Posterior vena cava (tissue), 2 donors: ENCODE measurements around the gene RAC2. TPM values are rescaled to one million over a fixed set of nuclear protein-coding genes. Genes with fewer than 3 reads are reported as not detected.

ENCODE experiments used
- DNase-seq: peaks from one replicate; pipeline ENCODE4 v3.0.0-alpha.2; 2020; ENCODE audit warnings: low spot score
- intact Hi-C, 2 donors: fragments of 100-400 bp; cut with DNase I; formaldehyde crosslinking; loops; one replicate each; pipeline versions ENCODE4 v1.14.1 to v1.14.2; 2022 to 2023
- total RNA-seq, 2 donors: library from RNA; stranded (reverse); fragmentation: NEBNext Ultra II Directional; extraction: Animal tissue kit (Norgen Biotek cat#: 25700); gene quantifications; one replicate each; pipeline ENCODE4 v1.2.1, GENCODE V29; 2021
- donor health status: DM: yes; HTN: yes; CAD: no.
- donor health status: DM: yes; HTN: yes; CAD: no.

RAC2 gene
- total RNA-seq, 2 donors from 2014 or later: 12.9 to 17.5 TPM

- intact Hi-C loops: no loop called here
- DNase-seq: peak; percentile 62
These were observed 58.3 kb downstream of the RAC2 start for GRCh38 chr22:37185646-37186227.

DNA sequence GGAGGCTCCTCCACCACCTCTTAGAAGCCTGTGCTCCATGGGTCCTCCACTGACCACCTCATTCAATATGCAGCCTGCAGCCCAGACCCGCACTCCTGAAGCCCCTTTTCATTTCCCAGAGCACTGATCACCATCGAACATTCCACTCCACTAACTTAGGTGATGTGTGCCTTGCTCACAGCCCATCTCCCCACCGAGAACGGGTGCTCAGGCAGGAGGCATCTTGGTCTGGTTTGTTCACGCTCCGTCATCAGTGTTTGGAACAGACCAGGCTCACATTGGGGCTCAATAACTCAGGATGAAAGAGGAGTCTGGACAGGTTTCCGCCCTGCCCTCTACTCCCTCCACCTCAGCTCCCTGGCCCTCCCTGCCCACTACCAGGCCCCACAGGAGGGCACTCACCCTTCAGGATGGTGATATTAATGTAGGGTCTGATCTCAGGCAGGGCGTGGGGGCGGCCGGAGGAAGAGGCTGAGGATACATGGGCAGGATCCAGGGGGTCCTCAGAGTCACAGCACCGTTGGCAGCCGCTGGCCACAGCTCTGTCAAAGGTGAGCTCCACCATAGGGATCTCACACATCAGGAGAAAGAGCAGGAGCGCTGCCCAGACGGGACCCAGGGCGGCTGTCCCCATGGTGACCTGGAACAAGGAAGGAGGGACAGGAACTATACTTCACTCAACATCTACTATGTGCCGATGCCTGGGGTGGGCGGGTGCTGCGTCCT, 59.1 kb downstream of the RAC2 start:
- DNase-seq: peak; percentile 61
- intact Hi-C loops: no loop called here

DNA sequence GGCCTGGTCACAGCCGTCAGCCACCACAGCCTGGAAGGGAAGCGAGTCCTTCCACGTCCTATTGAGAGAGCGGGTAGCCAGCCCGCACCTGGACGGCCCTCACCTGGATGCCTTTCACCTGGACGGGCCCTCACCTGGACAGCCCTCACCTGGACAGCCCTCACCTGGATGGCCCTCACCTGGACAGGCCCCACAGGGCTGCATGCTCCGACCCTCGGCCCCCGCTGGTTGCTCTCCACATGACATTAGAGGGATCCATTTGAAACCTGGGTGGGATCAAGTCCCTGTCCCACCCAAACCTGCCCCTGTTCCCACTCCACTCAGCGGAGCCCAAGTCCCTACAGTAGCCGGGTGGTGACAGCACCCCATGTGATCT, 59.7 kb downstream of the RAC2 start:
- DNase-seq: peak; percentile 78

DNA sequence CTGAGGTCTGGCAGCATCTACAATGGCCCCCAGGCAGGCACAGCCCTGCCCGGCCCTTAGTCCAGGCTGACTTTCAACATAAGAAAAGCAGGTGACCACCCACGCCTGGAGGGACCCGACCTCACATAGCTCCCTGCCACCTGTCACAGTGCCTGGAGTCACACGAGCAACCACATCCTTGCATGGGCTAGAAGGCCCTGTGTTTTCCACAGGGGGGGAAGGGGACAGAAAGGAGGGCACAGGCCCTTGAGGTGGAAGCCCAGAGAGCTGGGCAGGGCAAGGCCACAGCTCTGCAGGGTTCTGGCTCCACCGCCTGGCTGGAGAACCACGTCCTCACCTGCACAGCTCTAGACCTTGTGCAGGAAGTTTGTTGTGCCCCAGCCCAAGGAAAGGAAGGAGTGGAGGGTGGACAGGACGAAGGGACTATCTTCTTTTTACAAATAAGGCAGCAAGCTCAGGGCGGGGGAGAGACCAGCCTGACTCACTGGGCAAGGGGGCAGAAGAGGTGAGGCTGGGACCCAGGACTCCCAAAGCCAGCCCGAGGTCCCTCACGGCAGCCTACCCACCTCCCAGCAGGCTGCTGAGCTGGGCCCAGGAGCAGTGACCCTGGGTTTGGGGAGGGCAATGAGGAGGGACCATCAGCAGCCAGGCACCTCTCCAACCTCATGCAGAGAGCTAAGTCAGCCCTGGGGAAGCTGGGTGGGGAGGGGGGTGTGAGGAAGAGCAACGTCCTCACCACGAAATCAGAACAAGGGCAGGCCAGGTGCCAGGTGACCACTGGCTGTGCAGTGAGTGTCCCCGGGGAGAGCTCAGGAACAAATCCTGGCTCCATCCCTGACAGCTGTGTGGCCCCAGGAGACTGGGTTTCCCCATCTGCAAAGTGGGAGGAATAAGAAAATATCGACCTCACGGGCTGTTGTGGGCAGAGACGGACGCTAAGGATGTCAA, 60.4 kb downstream of the RAC2 start:
- peak; percentile 66 for DNase-seq
- intact Hi-C loops: no loop called here

More for the DNA sequence above, 59.7 kb downstream of the RAC2 start:
- intact Hi-C loops: no loop called here

DNA sequence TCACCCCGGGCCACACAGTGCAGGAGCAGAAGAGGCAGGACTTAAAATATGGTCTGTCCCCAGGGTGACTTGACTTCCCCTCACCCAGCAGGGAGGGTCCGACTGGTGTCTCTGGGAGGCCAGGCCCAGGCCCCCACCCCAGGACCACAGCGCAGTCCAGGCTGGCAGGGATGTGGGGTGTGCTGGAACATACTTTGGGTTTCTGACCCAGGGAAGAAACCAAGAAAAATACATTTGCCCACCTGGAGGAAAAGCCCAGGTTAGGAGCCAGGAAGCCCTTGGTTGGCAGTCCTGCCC, 61.2 kb downstream of the RAC2 start:
- intact Hi-C loops: no loop called here
- DNase-seq: peak; percentile 43

GRCh38 chr22:37182101-37182948, 61.7 kb downstream of the RAC2 start:
- peak; percentile 73 for DNase-seq
- intact Hi-C loops: no loop called here

DNA sequence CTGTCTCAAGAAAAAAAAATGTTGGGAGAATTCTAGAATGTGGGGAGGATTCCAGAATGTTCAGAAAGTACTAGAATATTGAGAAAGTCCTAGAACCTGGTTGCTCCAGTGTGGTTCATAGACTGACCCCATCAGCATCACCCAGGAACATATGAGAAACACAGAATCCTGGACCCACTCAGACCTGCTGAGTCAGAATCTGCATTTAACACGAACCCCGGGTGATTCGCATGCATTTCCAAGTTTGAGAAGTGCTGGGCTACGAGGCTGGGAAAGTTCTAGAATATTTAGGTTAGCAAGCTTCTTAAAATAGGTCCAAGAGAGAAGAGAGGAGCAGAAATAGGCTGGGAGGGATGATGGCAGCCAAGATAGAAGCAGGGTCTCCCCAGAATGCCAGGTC, 62.4 kb downstream of the RAC2 start:
- no peak for DNase-seq

GRCh38 chr22:37180531-37181231, 63.4 kb downstream of the RAC2 start:
- peak; percentile 65 for DNase-seq
- intact Hi-C loops: no loop called here

More for the DNA sequence above, 62.4 kb downstream of the RAC2 start:
- intact Hi-C loops: no loop called here

DNA sequence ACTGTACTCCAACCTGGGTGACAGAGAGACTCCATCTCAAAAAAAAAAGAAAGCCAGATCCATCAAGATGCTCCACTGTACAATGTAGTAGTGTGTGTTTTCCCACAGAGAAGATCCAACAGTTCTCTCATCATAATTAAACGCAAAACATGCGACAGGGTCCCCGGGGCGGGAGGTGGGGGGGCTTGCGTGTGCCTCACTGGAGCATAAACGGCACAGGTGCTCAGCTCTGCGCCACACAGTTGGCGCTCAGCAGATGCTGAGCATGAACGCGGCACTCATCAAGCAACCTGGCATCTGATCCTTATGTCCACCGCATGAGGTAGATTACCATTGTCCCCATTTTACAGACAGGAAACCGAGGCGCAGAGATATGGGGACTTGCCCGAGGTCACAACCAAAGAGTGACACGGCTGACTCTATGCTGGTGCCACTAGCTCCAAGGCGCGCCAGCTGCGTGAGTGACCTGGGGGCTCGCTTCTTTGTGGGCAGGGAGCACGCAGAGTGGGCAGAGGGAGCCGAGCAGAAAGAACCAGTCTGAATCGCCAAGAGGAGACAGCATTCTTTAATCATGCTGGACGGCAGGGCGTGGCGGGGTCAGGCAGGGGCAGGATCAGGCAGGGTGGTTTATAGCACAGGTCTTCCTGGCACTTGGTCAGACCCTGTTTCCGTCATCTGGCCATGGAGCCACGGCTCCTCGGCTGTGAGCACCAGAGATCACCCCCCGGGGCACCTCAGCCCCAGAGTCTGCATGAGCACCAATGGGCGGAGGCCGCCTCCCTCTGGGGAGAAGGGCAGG, 64.2 kb downstream of the RAC2 start:
- intact Hi-C loops: no loop called here

GRCh38 chr22:37179126-37179470, 65.0 kb downstream of the RAC2 start:
- intact Hi-C loops: no loop called here
- DNase-seq: peak; percentile 25

More for the DNA sequence above, 64.2 kb downstream of the RAC2 start:
- peak; percentile 80 for DNase-seq

GRCh38 chr22:37178350-37179125, 65.5 kb downstream of the RAC2 start:
- intact Hi-C loops: no loop called here
- DNase-seq: peak; percentile 70

GRCh38 chr22:37177755-37178154, 66.3 kb downstream of the RAC2 start:
- intact Hi-C loops: no loop called here
- DNase-seq: no peak

DNA sequence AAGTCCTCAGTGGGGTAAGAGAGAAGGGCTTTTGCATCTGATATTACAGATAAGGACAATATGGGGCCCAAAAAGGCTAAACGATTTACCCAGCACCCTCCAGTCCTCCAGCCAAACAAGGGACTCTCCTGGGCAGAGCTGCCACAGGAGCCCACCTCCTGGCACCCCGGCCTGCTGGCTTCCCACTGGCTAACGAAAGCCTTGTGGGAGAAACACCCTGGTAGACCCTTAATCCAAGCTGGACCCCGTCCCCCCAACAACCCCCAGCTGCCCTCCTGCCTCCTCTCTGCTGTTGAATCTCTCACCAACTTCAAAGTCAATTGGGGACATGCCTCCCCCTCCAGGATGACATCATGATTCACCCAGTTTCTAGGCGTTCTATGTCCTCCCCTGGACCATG, 66.8 kb downstream of the RAC2 start:
- DNase-seq: peak; percentile 42
- intact Hi-C loops: no loop called here

DNA sequence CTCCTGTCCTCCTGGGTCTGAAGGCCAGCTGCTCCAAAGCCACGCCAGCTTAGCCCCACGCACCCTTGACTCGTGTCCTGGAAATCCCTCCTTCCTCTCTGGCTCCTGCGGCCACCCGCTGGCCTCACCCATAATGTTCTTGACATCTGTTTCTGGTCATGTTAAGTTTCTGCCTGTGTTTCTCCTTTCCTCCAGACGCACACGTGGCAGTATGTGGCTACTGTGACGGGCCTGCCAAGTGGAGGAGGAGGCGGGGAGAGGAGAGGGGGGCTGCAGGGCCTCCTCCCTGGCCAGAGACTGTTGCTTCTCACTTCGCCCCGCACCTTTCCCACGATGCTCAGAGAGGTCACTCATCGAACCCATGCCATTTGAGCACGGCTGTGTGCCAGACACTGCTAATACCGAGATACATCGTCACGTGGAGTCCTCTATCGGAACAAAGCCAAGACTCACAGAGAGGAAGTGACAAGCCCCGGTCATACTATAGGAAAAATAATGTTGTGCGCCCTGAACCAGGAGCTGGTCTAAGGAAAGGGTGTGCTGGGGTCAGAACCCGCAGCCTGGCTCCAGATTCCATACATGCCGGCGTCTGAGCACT, 67.5 kb downstream of the RAC2 start:
- intact Hi-C loops: no loop called here

GRCh38 chr22:37175414-37176281, 68.4 kb downstream of the RAC2 start:
- intact Hi-C loops: no loop called here
- peak; percentile 67 for DNase-seq

More for the DNA sequence above, 67.5 kb downstream of the RAC2 start:
- DNase-seq: peak; percentile 92
